H9 (cell line): Measurements from ENCODE around the gene KIRREL3. TPM values are rescaled to one million over a fixed set of nuclear protein-coding genes. Genes with fewer than 3 reads are reported as not detected.

Experiments used
- DNase-seq: peaks from one replicate; pipeline ENCODE4 v3.0.0-alpha.2; 2017
- H2AFZ ChIP-seq: one replicate; pipeline ENCODE4 v1.6.1; 2013; ENCODE audit warnings: mild to moderate bottlenecking, low read length, control low read depth, moderate library complexity
- H2AK5ac ChIP-seq: 2 replicates; pipeline ENCODE4 v1.6.1; 2013; ENCODE audit warnings: low read length, control low read depth, mixed read lengths; ENCODE audit not compliant: insufficient read length
- H2BK120ac ChIP-seq: one replicate; pipeline ENCODE4 v1.6.1; 2013; ENCODE audit warnings: low read depth, mild to moderate bottlenecking, low read length, control low read depth, inconsistent platforms; ENCODE audit not compliant: poor library complexity, severe bottlenecking
- H2BK12ac ChIP-seq: 2 replicates; pipeline ENCODE4 v1.6.1; 2013; ENCODE audit warnings: low read length, control low read depth, mixed read lengths, low read depth; ENCODE audit not compliant: insufficient read length
- H2BK15ac ChIP-seq: 2 replicates; pipeline ENCODE4 v1.6.1; 2013; ENCODE audit warnings: low read depth, low read length, control low read depth
- H2BK20ac ChIP-seq: one replicate; pipeline ENCODE4 v1.6.1; 2013; ENCODE audit warnings: low read depth, mild to moderate bottlenecking, low read length, control low read depth, inconsistent platforms; ENCODE audit not compliant: poor library complexity, severe bottlenecking
- H2BK5ac ChIP-seq: 2 replicates; pipeline ENCODE4 v1.6.1; 2013; ENCODE audit warnings: low read length, control low read depth, mixed read lengths; ENCODE audit not compliant: insufficient read length
- H3K14ac ChIP-seq: 2 replicates; pipeline ENCODE4 v1.6.1; 2013; ENCODE audit warnings: low read length, control low read depth; ENCODE audit not compliant: insufficient read depth
- H3K18ac ChIP-seq: 2 replicates; pipeline ENCODE4 v1.6.1; 2013; ENCODE audit warnings: low read depth, mild to moderate bottlenecking, mixed read lengths, low read length, control low read depth; ENCODE audit not compliant: insufficient read length
- H3K23ac ChIP-seq: 2 replicates; pipeline ENCODE4 v1.6.1; 2013; ENCODE audit warnings: low read length, control low read depth, mixed read lengths, low read depth; ENCODE audit not compliant: insufficient read length
- H3K23me2 ChIP-seq: 2 replicates; pipeline ENCODE4 v1.6.1; 2013; ENCODE audit warnings: low read depth, mild to moderate bottlenecking, mixed read lengths, low read length, control low read depth; ENCODE audit not compliant: insufficient read length, poor library complexity, severe bottlenecking
- H3K27ac ChIP-seq: 2 replicates; pipeline ENCODE4 v1.5.1; 2013; ENCODE audit warnings: low read length, control low read depth, mixed read lengths, low read depth; ENCODE audit not compliant: insufficient read length
- H3K27me3 ChIP-seq: 2 replicates; pipeline ENCODE4 v1.6.1; 2013; ENCODE audit warnings: low read length, control low read depth, inconsistent platforms; ENCODE audit not compliant: insufficient read depth
- H3K4ac ChIP-seq: 2 replicates; pipeline ENCODE4 v1.6.1; 2013; ENCODE audit warnings: low read depth, mild to moderate bottlenecking, control low read depth, inconsistent platforms, low read length, moderate library complexity
- H3K4me1 ChIP-seq: 2 replicates; pipeline ENCODE4 v1.6.1; 2013; ENCODE audit warnings: low read length, control low read depth, inconsistent platforms; ENCODE audit not compliant: insufficient read depth
- H3K4me2 ChIP-seq: 2 replicates; pipeline ENCODE4 v1.6.1; 2013; ENCODE audit warnings: low read length, control low read depth, mixed read lengths; ENCODE audit not compliant: insufficient read length, insufficient read depth
- H3K56ac ChIP-seq: 2 replicates; pipeline ENCODE4 v1.6.1; 2013; ENCODE audit warnings: low read depth, mild to moderate bottlenecking, mixed read lengths, low read length, control low read depth; ENCODE audit not compliant: insufficient read length
- H3K79me1 ChIP-seq: 2 replicates; pipeline ENCODE4 v1.6.1; 2013; ENCODE audit warnings: low read depth, mild to moderate bottlenecking, moderate library complexity, low read length, control low read depth, inconsistent platforms; ENCODE audit not compliant: insufficient read depth, poor library complexity, severe bottlenecking
- H3K79me2 ChIP-seq: 2 replicates; pipeline ENCODE4 v1.6.1; 2013; ENCODE audit warnings: low read length, control low read depth, inconsistent platforms; ENCODE audit not compliant: insufficient read depth
- H3K9ac ChIP-seq: 2 replicates; pipeline ENCODE4 v1.6.1; 2013; ENCODE audit warnings: low read length, control low read depth, mixed read lengths; ENCODE audit not compliant: insufficient read length; ENCODE audit errors: extremely low read depth
- H3K9me3 ChIP-seq: one replicate; pipeline ENCODE4 v1.6.1; 2013; ENCODE audit warnings: low read depth, low read length, inconsistent platforms; ENCODE audit not compliant: control insufficient read depth
- H3T11ph ChIP-seq: one replicate; pipeline ENCODE4 v1.6.1; 2013; ENCODE audit warnings: mild to moderate bottlenecking, low read length, control low read depth, inconsistent platforms
- H4K20me1 ChIP-seq: one replicate; pipeline ENCODE4 v1.6.1; 2013; ENCODE audit not compliant: control insufficient read depth, insufficient read length, insufficient read depth
- H4K5ac ChIP-seq: 2 replicates; pipeline ENCODE4 v1.6.1; 2013; ENCODE audit warnings: low read depth, mild to moderate bottlenecking, mixed read lengths, low read length, control low read depth; ENCODE audit not compliant: insufficient read length
- H4K8ac ChIP-seq: replicated peaks from 2 replicates; pipeline ENCODE4 v1.6.1; 2013; ENCODE audit warnings: low read length, control low read depth, mixed read lengths, low read depth; ENCODE audit not compliant: insufficient read length
- H4K91ac ChIP-seq: 2 replicates; pipeline ENCODE4 v1.6.1; 2013; ENCODE audit warnings: low read depth, mild to moderate bottlenecking, moderate library complexity, mixed read lengths, low read length, control low read depth; ENCODE audit not compliant: insufficient read length
- H3K27ac Mint-ChIP-seq, 3 experiments: 2 replicates in 2 of 3; 3 replicates in 1 of 3; pipeline ENCODE4 v1.8.0; 2020 to 2021; ENCODE audit warnings: mixed read lengths in 3 of 3, mild to moderate bottlenecking in 1 of 3, moderate library complexity in 1 of 3
- H3K27me3 Mint-ChIP-seq: 2 replicates; pipeline ENCODE4 v1.8.0; 2021; ENCODE audit warnings: low read depth, mild to moderate bottlenecking, moderate library complexity, mixed read lengths
- H3K36me3 Mint-ChIP-seq, 3 experiments: 2 replicates in 2 of 3; 3 replicates in 1 of 3; pipeline ENCODE4 v1.8.0; 2020 to 2021; ENCODE audit warnings: low read depth in 3 of 3, mixed read lengths in 3 of 3; ENCODE audit not compliant: insufficient read depth in 1 of 3
- H3K4me1 Mint-ChIP-seq, 2 experiments: 2 replicates each; pipeline ENCODE4 v1.8.0; 2020; ENCODE audit warnings: mixed read lengths in 2 of 2
- H3K4me3 Mint-ChIP-seq, 2 experiments: 2 replicates in 1 of 2; 3 replicates in 1 of 2; pipeline ENCODE4 v1.8.0; 2020 to 2021; ENCODE audit warnings: mild to moderate bottlenecking in 2 of 2, mixed read lengths in 2 of 2, moderate library complexity in 1 of 2
- H3K9me3 Mint-ChIP-seq, 2 experiments: 2 replicates in 1 of 2; 3 replicates in 1 of 2; pipeline ENCODE4 v1.8.0; 2020; ENCODE audit warnings: mild to moderate bottlenecking in 2 of 2, mixed read lengths in 2 of 2, moderate library complexity in 1 of 2
- WGBS: extraction: QIAGEN DNeasy Blood & Tissue Kit; methylation state at CpG from one replicate; pipeline ENCODE4 v1.1.7; 2013; ENCODE audit warnings: missing lambda C conversion rate, low lambda C conversion rate, mixed read lengths; ENCODE audit not compliant: insufficient read length; ENCODE audit errors: extremely low coverage; 5-methylcytosine and 5-hydroxymethylcytosine counted together
- total RNA-seq: library from RNA; stranded (reverse); gene quantifications from 2 replicates; pipeline ENCODE4 v1.2.1, GENCODE V29; 2021
- TF ChIP-seq, protein P1 (sequence below): fragments of 200-600 bp; sonication (generic); conservative IDR thresholded peaks from 3 replicates; pipeline ENCODE4 v1.8.0; 2021; ENCODE audit warnings: antibody characterized with exemption, mild to moderate bottlenecking

Gene KIRREL3
- total RNA-seq, 1 experiment from 2014 or later: 0.17 TPM

DNA sequence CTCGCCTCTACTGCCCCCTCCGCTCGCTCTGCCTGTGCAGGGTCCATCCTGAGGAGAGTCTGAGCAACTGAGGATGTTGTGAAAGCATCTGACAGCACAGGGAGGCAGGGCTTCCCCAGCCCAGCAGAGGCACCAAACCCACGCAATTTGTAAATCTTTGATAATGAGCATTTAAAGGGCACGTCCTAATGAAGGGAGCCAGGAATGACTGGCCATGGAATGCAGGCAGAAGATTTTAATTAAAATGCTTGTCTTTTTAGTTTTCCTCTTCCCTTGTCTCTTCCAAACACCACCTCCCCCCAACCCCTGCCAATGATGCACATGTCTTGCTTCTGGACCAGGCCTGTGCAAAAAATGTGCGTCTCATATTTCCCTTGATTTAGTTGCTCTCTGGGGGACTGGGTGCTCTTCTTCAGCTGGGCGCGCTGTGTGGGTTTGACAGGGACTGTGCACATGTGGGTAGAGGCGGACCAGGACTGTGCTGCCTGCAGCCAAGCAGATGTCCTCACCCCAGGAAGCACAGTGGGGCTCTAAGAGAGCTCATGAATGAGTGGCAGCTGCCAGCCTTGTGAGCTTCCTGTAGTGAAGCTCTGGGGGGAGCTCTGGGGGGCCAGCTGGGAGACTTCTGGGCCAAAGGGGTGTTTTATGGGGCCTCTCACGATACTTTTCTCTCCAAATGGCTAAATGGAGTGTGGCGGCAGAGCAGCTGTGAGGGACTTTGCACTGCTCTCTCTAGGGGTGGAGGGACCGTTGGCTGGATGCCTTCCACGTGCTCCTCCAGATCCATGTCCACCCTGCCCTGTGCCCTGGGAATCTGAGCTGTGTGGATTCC, 371.6 kb downstream of the KIRREL3 start:
- Mint-ChIP-seq H3K4me3 (no peak overlapping the region), H3K27me3 (no peaks in the 10 kb centered on the region; the same call in none of the 2 replicates), H3K4me1 (peaks cover 27 to 31% of the 10 kb centered on the region in 2 experiments), H3K9me3 (no peaks in the 10 kb centered on the region), H3K36me3 (no peaks in the 10 kb centered on the region; a peak in 1 of 7 replicates), H3K27ac (no peak overlapping the region; a peak in 1 of 7 replicates)
- H3K23ac ChIP-seq: no peak overlapping the region
- no peaks in the 10 kb centered on the region for H3K27me3 ChIP-seq
- no peak overlapping the region for H3K27ac ChIP-seq
- no peaks in the 10 kb centered on the region; the same call in 1 of the 2 replicates for H3K4me1 ChIP-seq
- H2AFZ ChIP-seq: no peak overlapping the region
- H3K18ac ChIP-seq: no peak overlapping the region
- TF ChIP-seq, protein P1, sequence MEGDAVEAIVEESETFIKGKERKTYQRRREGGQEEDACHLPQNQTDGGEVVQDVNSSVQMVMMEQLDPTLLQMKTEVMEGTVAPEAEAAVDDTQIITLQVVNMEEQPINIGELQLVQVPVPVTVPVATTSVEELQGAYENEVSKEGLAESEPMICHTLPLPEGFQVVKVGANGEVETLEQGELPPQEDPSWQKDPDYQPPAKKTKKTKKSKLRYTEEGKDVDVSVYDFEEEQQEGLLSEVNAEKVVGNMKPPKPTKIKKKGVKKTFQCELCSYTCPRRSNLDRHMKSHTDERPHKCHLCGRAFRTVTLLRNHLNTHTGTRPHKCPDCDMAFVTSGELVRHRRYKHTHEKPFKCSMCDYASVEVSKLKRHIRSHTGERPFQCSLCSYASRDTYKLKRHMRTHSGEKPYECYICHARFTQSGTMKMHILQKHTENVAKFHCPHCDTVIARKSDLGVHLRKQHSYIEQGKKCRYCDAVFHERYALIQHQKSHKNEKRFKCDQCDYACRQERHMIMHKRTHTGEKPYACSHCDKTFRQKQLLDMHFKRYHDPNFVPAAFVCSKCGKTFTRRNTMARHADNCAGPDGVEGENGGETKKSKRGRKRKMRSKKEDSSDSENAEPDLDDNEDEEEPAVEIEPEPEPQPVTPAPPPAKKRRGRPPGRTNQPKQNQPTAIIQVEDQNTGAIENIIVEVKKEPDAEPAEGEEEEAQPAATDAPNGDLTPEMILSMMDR: 0 out of 3 replicates have a peak, but pooled peaks have one; percentile 12
- no peaks in the 10 kb centered on the region for H3K79me1 ChIP-seq
- no peak overlapping the region for H2BK15ac ChIP-seq
- no peak overlapping the region for H3T11ph ChIP-seq
- no peak overlapping the region for H3K14ac ChIP-seq
- no peak overlapping the region for H3K4me2 ChIP-seq
- H3K9ac ChIP-seq: no peak overlapping the region
- H2BK12ac ChIP-seq: no peak overlapping the region
- no peak overlapping the region for H2AK5ac ChIP-seq
- H2BK20ac ChIP-seq: no peak overlapping the region
- no peaks in the 10 kb centered on the region for H3K79me2 ChIP-seq
- H4K8ac ChIP-seq: no peak overlapping the region
- H3K23me2 ChIP-seq: no peaks in the 10 kb centered on the region
- no peak overlapping the region for H4K91ac ChIP-seq
- H4K20me1 ChIP-seq: no peaks in the 10 kb centered on the region
- no CpG with 5 or more reads among the region's 13 CpGs for WGBS
- no peak overlapping the region for H2BK5ac ChIP-seq
- no peak for DNase-seq
- no peaks in the 10 kb centered on the region for H3K9me3 ChIP-seq
- H2BK120ac ChIP-seq: no peak overlapping the region
- no peak overlapping the region for H3K4ac ChIP-seq
- no peak overlapping the region for H4K5ac ChIP-seq
- H3K56ac ChIP-seq: no peak overlapping the region
